HG03064 (cell line): ENCODE results near the gene CREB1.
A peak's percentile ranks its signal among the peaks of the same experiment; 100 is the strongest.

Experiments
- ATAC-seq: cut with Tn5 transposase; IDR thresholded peaks from one replicate; pipeline ENCODE4 v1.9.1; 2021; ENCODE audit warnings: low read depth; ENCODE audit not compliant: unreplicated experiment

The CREB1 gene

DNA sequence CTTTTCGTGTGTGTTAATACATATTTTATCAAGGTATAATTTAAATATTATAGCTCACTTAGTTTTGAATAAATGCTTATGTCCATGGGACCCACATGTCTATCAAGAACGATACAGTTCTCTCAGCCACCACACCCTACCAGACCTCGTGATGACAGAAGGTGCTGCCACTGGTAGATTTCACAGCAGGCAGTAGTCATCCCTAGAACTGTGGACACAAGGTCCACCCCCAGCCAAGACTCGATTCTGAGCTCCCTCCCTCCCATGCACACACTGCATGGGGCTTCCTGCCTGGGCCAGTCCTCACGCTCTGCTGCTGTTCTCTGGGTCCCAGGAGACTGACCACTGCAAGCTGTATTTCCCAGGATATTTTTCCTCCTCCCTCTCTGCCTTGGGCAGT is 26.5 kb upstream of the CREB1 start:
- ATAC-seq: peak; percentile 72

DNA sequence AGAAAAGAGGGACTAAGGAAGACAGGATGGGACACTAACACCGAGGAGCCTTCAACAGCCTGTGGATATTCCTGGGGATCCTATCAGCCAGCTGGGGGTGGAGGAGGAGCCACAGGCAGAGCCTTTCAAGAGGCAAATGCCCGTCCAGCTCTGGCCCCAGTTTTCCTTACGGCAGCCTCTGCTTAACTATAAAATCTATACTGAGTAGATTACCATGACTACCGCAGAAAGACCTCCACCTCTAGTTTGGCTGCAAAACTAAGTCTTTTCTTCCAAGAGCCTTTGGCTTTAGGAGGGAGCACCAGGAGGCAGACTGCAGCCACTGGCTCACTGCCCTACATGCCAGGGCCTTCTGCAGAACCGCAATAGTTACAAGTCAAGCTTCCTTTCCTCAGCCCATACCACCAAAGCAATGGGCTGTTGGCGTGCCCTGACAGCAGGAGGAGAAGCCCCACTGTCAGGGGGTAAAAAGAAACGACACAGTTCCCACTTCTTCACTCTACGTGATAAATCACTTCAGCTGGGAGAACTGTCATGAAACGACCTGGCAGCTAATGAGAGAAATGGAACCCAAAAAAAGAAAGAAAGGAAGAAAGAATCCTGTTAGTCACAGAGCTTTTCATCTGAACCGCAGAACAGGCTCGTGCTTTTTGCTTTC is 25.1 kb upstream of the CREB1 start:
- no peak for ATAC-seq

DNA sequence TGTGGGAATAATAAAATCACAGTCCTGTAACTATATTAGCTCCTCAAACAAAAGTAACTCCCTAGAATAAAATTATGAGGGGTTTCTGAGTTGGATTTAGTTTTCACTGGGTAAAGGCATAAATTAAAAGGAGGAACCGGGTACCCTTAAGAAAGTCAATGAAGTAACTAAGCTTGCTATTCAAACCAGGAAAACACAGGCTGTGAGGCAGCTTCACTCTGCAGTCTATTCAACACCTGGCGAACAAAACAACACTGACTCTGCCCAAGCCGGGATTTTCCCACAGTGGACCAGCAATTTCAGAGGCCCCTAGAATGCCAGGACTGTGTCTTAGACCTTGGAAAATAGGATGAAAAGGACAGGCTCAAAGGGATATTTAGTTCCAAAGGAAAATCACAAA is 24.6 kb upstream of the CREB1 start:
- ATAC-seq: no peak

DNA sequence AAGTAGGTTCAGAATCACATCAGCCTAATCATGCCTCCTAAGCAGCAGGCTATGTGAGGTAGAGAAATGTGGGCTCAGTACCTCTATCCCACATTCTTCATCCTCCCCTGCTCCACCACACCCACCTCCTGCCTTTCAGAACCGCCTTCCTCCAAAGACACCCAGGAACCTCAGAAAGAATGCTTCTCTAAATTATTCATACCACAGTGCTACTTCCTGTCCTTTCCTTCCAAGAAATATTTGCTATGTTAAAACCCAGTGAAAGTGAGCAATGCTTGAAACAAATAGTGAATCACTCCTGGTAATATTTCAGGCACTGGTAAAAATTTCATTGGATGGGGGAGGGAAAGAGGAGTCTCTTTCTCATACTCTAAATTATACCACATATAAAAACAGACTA is 24.0 kb upstream of the CREB1 start:
- no peak for ATAC-seq

DNA sequence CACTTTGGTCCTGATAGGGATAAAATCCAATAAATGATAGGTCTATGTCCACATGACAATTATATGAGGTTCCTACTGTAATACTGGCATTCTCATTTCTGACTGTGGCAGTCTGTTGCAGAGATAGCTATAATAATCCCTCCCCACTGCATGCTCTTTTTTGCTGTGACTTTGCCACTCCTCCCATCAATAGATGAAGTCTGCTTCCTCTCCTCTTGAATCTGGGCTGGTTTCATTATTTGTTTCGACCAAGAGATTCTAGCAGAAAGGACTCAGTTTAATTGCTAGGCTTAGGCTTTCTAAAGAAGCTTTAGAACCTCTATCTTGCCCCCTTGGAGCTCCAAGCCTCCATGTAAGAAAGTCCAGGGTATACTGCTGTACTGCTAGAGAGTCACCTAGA is 23.3 kb upstream of the CREB1 start:
- ATAC-seq: no peak

DNA sequence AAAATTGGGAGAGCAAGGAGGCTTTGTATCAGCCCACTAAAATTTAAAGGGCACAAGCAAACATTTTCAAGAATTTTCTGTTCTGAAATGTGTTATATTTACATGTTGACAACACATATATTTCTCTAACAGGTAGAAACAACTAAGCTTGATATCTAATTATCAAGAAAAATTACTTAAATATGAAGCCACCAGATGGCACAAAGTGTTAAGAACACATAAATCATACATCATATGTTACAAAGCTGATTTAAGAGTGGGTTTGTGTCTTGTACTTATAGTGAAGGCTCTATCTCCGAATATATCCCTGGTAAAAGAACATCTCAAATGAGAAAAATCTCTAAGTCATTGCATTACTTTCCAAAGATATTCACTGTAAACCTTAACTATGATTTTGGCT is 19.6 kb upstream of the CREB1 start:
- ATAC-seq: no peak

DNA sequence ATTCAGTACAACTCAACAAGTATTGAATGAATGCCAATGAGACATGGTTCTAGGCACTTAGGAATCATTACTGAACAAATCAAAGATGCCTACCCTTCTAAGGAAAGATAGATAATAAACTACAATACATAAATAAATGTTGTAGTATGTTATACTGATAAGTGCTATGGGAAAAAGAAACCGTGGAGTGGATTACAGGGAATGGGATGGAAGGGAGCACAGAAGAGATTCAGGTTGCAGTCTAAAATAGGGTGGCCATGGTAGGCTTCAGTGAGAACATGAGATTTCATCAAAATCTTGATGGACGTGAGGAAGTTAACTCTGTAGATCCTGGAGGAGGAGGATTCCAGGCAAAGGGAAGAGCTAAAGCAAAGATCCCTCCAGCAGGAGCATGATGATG is 17.9 kb upstream of the CREB1 start:
- ATAC-seq: no peak

DNA sequence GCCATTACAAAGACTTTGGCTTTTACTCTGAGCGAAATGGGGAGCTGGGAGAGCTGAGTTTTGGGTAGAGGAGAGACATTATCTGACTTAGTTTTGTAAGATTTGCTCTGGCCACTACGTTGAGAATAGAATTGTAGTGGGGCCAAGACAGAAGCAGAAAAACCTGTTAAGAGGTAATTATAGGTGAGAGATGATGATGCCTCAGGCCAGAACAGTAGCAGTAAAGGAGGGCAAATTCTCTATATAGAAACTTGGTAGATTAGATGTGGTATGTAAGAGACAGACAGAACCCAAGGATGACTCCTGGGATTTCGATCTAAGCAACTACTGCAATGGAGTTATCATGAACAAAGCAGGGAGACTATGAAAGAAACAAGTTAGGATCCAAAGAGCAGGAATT is 17.4 kb upstream of the CREB1 start:
- ATAC-seq: no peak

DNA sequence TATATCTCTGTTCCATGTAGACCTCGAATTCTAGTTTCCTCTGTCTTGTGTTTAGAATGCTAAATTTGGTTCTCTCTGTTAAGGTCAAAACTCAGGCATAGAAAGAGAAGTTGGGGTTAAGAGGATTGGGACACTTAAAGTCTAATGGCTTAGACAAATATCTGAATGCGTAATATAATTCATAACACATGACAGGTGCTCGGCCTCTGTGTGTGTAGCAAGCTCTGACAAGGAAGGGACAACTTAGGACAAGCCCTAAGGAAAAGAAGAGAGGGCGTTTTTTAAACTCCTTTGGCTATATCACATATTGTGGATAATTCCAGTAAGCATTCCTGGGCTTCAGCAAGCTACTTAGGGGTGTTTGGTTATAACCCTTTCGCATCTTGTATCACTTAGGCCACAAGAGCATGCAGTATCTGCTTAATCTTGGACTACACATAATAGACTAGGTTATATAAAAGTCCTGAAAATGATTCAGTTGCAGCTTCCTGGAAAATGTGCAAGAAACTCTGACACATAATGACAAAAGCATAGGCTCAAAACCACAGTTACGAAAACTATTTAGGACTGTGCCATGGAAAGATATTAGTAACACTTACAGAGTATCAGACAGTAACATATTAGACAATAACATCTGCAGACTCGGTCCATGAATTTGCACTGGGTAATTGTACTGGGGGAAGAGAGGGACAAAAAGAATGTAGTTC is 16.1 kb upstream of the CREB1 start:
- ATAC-seq: no peak

DNA sequence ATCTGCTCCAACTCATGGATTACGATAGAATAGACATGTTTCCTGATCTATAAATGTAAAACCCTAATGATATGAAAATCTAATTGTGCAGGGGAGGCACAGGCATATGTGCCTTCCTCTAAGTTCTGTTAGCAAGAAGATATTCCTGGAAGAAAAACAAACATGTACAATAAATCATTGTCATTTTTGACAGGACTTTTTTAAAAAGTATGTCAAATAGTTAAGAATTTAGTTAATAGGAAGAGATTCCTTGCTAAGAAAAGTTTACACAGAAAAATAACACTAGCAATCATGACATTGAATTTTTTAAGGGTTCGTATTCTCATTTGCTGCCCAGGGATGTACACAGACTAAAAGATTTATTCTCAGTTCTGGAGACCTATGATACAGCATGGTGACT is 15.3 kb upstream of the CREB1 start:
- ATAC-seq: no peak

DNA sequence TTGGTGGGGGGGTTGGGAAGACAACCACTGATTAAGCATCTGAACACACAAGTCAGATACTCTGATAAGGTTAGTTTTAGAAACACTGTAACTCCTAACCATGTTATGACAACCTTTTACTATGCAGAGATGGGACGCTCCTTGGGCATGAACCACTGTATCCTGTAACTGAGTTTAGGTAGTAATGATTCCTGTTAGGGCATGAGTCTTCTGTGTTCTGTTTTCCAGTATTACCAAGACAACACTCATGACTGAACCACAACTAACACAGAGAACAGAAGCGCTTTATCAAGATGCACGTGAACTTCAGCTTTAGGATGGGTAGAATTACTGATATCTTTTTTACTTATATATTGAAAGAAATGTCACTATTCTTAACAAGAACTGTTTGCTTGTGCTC is 14.1 kb upstream of the CREB1 start:
- no peak for ATAC-seq

DNA sequence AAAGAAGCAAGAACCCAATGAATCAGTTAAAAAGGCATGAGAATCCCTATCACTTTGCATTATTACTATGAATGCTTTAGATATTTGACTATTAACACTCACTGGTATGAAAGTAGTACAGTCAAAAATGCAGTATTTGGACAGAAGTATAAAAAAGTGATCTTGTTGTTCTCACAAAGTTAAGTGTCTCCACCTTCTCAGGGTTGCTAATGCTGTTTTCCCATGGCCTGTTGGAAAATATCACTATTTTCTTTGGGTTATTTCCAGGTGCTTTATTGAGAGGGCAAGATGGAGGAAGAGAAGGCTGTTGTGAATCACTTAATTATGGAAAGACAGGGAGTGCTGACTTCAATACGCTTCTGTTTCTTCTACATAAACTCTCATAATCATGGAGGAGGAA is 13.6 kb upstream of the CREB1 start:
- ATAC-seq: no peak

DNA sequence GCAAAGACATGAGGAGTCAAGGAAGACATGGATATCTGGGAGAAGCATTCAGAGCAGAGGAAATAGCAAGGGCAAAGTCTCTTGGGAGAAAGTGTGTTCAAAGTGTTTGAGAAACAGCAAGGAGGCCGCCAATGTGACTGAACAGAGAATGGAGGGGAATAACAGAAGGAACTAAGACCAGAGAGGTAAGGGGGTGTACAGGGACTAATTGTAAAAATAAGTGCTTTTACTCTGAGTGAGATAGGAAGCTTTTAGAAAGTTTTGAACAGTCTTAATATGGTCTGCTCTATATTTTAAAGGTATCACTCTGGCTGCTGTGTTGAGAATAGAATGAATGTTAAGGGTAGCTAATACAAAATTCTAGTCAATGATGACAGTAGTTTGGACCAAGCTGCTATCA is 6.8 kb upstream of the CREB1 start:
- no peak for ATAC-seq

DNA sequence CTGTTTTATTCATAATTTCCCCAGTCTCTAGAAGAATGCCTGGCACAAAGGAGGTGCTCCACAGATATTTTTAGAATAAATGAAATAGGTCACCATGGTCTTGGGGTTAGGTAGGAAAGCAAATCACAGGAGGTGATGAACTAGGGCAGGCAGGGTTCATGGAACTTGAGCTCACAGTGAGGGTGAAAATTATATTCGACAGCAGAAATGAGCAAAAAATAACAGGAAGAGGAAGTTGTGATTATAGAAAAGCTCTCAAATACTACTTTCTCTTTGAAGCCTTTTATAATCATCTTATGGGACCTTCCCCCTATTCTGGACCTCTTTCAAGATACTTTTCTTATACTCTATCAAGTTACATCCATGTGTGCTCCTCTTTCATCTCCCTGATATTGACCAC is 4.5 kb upstream of the CREB1 start:
- ATAC-seq: no peak

DNA sequence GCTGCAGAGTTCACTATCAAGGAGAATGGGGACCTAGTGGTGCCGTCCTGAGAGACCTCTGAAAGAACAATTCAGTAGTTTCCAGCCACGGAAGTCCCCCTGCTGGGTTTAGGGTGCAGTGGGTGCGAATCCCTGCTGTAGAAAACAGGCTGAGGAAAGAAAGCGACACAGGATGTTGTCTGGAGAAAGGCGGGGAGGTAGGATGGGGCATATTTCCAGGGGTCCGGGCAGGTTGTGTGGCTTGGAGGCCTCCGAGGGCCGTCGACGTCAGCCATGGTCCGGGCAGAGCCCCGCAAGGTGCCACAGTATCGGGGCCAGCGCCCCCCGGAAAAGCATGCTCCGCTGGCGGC is 807 bp upstream of the CREB1 start:
- ATAC-seq: peak; percentile 8

DNA sequence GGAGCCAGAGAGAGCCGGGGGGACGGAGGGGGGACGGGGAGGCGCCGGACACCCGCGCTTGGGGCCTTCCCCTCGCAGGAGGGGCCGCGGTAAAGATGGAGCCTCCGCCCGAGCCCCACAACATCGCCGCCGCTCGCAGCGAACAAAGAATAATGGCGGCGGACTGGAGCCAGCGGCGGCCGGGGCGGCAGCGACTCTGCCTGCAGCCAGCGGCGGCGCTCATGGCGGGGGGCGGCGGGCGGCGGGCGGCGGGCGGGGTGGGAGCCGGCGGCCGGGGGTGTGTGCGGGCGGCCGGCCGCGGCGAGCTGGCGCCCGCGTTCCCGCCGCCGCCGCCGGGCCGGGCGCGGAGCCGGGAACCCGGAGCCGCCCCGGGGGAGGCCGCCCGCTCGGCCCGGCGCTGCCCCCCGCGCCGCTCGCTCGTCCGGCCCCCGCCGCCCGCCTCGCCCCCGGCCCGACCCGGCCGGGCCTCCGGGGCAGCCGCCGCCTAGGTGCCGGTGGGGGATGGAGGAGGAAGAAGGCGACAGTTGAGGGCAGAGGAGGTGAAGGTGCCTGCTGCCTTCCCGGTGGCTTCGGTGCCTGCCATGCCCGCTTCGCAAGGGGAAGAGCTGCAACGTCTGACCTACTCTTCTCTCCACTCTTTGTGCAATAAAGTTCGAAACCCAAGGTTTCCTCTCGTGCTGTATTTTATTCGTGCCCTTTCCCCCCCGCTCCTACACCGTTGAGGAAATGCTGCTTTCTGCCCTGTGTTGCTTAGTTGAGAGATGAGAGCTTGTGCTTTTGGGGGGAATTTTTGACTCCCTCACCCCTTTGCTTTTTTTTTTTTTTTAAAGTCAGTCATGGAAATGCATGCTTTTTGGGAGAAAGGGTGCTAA is 634 bp downstream of the CREB1 start:
- peak; percentile 3 for ATAC-seq

DNA sequence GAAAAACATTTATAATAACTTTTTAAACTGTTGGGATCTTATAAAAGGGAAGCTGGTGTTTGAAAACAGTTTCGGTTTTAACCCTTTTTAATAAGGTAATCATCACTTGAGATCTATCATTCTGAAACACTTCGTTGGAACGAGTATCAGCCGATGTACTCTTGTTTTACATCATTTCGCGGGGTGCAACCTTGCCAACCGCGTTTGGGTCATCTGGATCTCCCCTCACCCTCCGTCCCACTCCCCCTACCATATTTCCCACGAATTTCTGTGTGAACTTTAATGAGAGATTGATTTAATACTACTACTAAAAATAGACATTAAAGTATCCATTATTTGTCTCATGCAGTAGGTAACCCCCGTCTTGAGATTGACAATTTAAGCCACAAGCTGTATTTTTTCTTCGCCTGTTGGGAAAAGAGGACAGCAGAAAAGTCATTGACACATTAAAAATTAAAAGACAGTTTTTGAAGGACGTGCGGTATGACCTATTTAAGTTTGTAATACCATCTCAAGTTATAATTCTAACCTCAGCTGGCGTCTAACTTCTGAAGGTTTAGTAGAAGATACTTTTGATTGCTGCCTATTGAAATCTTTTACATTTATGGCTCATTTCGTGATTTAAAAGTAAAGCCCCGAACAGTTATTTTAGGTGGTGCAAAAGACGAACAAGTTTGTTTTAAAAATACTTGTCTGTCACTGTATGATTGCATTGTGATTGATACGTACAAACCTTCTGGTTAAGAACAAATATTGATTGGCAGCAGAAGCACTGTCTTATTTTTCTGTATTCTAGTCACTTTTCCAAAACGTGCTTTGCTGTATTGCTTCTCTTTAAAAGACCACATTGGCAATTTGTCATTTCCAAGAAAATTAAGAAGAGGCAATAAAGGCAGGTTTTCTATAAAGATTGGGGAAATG is 1.5 kb downstream of the CREB1 start:
- ATAC-seq: no peak

DNA sequence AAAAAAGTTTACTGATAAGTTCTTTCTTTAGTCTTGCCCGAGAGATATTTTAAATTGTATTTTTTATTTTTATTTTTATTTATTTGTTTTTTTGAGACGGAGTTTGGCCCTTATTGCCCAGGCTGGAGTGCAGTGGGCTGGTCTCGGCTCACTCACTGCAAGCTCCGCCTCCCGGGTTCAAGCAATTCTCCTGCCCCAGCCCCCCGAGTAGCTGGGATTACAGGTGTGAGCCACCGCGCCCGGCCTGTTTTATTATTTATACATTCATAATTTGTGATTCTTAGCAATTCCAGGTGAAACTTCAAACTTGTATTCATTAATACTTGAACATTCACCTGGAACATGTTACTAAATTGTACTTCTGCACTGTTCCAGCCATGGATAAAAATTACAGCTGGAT is 2.9 kb downstream of the CREB1 start:
- no peak for ATAC-seq

DNA sequence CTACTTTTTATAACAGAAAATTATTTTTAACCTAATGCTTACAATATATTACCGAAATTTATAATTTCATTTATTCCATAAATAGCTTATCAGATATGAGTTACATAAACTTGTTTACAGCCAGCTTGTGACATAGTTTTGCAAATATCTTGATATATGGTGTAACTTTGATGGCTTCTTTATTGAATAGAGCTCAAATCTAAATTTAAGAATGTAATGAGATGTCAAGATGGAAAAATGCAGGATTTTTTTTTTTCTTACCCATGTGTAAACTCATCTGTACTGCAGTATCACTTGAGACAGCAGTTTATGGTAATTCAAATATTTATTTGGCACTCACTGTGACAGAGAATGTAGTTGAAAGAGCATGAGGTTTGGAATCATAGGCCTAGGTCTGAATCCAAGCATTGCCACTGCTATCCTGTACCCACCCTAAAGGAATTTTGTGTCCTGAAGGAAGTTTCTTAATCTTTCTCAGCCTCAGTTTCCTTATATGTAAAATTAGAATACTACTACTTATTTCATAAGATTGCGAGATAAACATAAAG is 3.8 kb downstream of the CREB1 start:
- ATAC-seq: no peak

DNA sequence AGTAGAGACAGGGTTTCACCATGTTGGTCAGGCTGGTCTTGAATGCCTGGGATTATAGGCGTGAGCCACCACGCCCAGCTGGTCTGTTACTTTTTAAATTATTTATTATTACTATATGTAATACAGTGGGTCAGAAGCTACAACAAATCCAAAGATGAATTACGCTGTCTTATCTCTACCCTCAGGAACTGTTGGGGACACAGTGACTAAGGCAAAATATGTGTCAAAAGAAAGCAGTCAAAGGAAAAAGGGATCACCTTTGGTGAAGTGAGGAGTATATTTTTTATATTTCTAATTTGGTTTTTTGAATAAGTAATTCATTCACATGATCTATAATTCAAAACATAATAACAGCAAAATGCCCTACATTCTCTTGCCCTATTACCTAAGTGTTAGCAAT is 4.7 kb downstream of the CREB1 start:
- ATAC-seq: no peak
